Measurements from ENCODE around the gene RNF135.

DNA sequence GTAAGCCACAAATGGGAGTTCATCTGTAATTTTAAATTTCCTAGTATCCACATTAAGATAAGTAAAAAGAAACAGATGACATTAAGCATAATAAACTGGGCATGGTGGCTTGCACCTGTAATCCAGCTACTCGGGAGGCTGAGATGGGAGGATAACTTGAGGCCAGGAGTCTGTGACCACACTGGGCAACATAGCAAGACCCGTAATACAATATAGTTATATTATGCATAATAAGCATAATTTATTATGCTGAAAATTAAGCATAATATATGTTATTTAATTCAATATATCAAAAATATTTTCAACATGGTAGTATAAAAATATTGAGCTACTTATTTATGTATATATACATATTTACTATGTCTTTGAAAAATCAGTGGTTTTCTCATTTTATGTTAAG, 48.2 kb downstream of the RNF135 start:
- no peak for TF ChIP-seq EZH2 (IDR thresholded peaks at IDR 0.05)
- no peak for TF ChIP-seq CBX3 (IDR thresholded peaks at IDR 0.05; ENCODE audit: low read depth)
- TF ChIP-seq CEBPB (IDR thresholded peaks at IDR 0.05; ENCODE audit: low read depth): no peak
- TF ChIP-seq CTCF (IDR thresholded peaks at IDR 0.05 in 2 of 3, conservative IDR thresholded peaks at IDR 0.05 in 1 of 3; ENCODE audit: borderline replicate concordance in 1 of 3, insufficient read depth in 1 of 3, low read depth in 2 of 3, low read length in 2 of 3): no peak
- TF ChIP-seq SIN3A (IDR thresholded peaks at IDR 0.05; ENCODE audit: low read depth): no peak
- TF ChIP-seq EGR1 (IDR thresholded peaks at IDR 0.05; ENCODE audit: low read depth): no peak

Measured in HCT116 (cell line).